Erythroblast (primary cell): Measurements from ENCODE around the gene IRX2.

Experiments used
- GATA1 ChIP-seq: IDR thresholded peaks from 2 replicates; pipeline ENCODE4 v1.6.1; 2011; ENCODE audit warnings: low read depth, mild to moderate bottlenecking, control low read depth, low read length, moderate library complexity
- POLR2A ChIP-seq: IDR thresholded peaks from 2 replicates; pipeline ENCODE4 v1.6.1; 2011; ENCODE audit warnings: mild to moderate bottlenecking, low read length

DNA sequence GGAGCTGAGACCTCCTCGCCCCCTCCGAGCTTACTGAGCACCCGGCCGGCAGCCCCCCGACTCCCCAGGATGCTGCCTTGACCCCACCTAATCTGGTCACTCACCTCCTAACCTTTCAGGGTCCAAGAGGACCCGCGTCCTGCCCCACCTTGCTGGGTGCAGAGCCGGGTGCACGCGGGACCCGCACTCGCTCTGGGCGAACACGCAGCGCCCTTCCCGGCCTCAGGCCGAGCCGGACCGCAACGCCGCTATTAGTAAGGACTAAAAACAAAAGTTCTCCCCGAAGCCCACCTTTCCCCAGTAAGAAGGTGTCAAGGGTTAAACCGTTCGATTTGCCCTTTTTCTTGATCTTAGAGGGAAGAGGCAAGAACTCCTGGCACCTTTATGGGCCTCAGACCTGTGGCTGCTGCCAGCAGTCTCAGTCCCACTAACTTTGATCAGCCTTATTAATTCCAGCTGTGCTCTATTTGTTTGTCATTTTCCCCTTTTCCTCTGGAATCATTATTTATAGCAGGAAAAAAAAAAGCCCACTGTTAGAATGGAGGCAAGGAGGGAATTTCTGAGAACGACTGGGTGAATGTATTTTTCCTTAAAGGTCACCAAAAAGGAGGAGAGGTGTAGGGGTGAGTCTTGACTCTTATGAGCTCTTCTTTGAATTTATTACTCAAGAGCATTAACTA, 10.5 kb downstream of the IRX2 start:
- TF ChIP-seq POLR2A = no peak
- TF ChIP-seq GATA1 = no peak
